ENCODE results near the gene TRIM14. TPM values are rescaled to one million over a fixed set of nuclear protein-coding genes. Genes with fewer than 3 reads are reported as not detected.
"Not testable (repeated sequence)": the region's sequence is repeated elsewhere in the genome, so short reads cannot be mapped to it uniquely, and the experiment has no call there.

TRIM14 gene
- total RNA-seq, 4 donors from 2014 or later: 7.5 to 12.5 (median 10.5) TPM

DNA sequence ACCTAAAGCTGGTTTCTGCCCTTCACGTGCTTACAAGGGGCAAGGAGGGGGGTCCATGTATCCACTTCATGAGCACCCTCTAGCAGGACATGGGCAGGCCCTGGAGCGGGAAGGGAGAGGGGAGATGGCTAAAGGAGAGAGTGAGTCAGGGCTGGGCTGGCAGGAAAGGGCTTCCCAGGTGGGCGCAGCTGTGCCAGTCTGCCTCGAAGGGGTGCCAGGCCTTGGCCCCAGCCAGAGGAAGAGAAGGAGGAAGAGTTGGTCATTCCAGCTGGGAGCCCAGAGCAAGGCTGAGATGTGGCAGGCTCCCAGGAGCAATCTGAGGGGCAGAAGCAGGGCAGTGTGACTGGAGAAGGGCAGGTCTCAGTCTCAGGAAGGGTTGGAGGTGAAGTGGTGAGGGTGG lies 24.7 kb downstream of the TRIM14 start:
- H3K4me1 ChIP-seq: no peaks in the 10 kb centered on the region
- H3K36me3 ChIP-seq: peaks cover 0 to 49% of the 10 kb centered on the region in 2 donors
- TF ChIP-seq CTCF (IDR thresholded peaks at IDR 0.05): no peak
- no peak for TF ChIP-seq EP300 (IDR thresholded peaks at IDR 0.05)
- TF ChIP-seq POLR2A (IDR thresholded peaks at IDR 0.05): no peak
- TF ChIP-seq POLR2AphosphoS5 (IDR thresholded peaks at IDR 0.05): no peak
- 81 to 100% methylated on average over 1 to 2 of the region's 4 CpGs for WGBS, 2 donors (ENCODE audit: low coverage in 1 of 2)
- H3K9me3 ChIP-seq: no peaks in the 10 kb centered on the region
- ATAC-seq: no peak
- no peak overlapping the region for H3K4me3 ChIP-seq
- no peak overlapping the region for H3K27ac ChIP-seq
- H3K27me3 ChIP-seq: peaks cover 16% of the 10 kb centered on the region

DNA sequence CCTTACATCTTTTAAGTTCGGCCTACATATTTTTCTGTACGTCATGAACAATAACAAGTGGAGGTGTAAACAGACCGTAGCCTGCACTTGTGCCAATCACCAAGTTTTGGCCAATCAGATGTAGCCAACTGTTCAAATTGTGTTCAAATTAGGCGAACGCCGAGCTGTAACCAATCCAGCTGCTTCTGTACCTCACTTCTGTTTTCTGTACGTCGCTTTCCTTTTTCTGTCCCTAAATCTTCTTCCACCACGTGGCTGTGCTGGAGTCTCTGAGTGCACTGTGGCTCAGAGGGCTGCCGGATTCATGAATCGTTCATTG lies 26.4 kb downstream of the TRIM14 start:
- Histone ChIP-seq H3K27ac (no peak overlapping the region), H3K4me3 (no peak overlapping the region), H3K9me3 (no peaks in the 10 kb centered on the region), H3K27me3 (peaks cover 16% of the 10 kb centered on the region), H3K36me3 (peaks cover 0 to 31% of the 10 kb centered on the region in 2 donors), H3K4me1 (peaks cover 0 to 6% (median 0%) of the 10 kb centered on the region in 3 donors)
- WGBS, 2 donors (ENCODE audit: low coverage in 1 of 2): 81 to 83% methylated on average over 10 to 11 of the region's 11 CpGs
- no peak for ATAC-seq
- TF ChIP-seq CTCF (IDR thresholded peaks at IDR 0.05): no peak
- TF ChIP-seq EP300 (IDR thresholded peaks at IDR 0.05): no peak
- no peak for TF ChIP-seq POLR2AphosphoS5 (IDR thresholded peaks at IDR 0.05)
- no peak for TF ChIP-seq POLR2A (IDR thresholded peaks at IDR 0.05)

DNA sequence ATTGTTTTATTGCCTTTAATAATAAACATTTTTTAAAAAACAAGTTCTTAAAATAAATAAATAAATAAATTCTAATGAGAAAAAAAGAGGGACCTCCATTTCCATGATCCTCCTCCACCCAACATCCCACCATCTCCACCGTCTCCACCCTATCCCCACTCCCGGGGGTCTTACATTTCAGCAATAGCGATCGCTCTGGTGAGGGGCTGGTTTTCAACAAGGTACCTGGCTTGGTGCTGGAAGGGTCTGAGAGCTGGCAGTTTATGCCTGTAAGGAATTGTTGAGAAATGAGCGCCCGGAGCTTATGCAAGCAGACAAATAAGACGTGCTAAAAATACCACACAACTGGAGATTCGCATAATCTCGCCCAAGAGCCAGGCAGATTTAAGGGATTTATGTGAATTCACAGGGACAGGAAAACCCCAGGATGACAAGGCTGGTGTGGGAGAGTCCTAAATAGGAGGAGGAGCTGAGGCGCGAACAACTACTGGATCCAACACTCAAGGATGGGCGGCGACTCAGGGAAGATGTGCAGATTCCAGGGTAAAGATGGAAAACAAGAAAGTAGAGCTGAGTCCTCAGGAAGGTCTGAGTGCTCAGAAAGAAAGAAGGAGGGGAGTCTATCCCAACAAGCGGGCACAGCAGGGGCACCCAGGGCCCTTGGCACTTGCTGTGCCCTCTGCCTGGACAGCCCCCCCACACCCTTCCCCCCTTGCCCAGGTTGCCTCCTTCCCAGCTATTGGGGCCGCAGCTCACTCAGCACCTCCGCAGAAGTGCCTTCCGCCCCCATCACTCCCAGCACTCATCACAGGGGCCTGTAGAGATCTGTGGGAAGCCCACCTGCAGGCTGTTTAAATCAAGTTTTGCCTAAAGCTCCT lies 27.0 kb downstream of the TRIM14 start:
- TF ChIP-seq POLR2AphosphoS5 (IDR thresholded peaks at IDR 0.05) (no peak), EP300 (IDR thresholded peaks at IDR 0.05) (no peak), CTCF (IDR thresholded peaks at IDR 0.05) (no peak), POLR2A (IDR thresholded peaks at IDR 0.05) (no peak)
- H3K36me3 ChIP-seq: peaks cover 0 to 30% of the 10 kb centered on the region in 2 donors
- no peak for ATAC-seq
- H3K9me3 ChIP-seq: no peaks in the 10 kb centered on the region
- H3K27ac ChIP-seq: no peak overlapping the region
- H3K4me1 ChIP-seq: peaks cover 0 to 10% (median 0%) of the 10 kb centered on the region in 3 donors
- H3K4me3 ChIP-seq: no peak overlapping the region
- H3K27me3 ChIP-seq: peaks cover 16% of the 10 kb centered on the region
- WGBS, 2 donors (ENCODE audit: low coverage in 1 of 2): 46 to 51% methylated on average over 12 to 14 of the region's 17 CpGs

GRCh38 chr9:98090674-98091073 lies 28.3 kb downstream of the TRIM14 start:
- Histone ChIP-seq H3K27me3 (peaks cover 16% of the 10 kb centered on the region), H3K36me3 (peaks cover 0 to 21% of the 10 kb centered on the region in 2 donors)
- not testable (repeated sequence) for H3K9me3 ChIP-seq, H3K27ac ChIP-seq, H3K4me1 ChIP-seq, ATAC-seq, H3K4me3 ChIP-seq
- 92% methylated on average over 2 to 3 of the region's 3 CpGs for WGBS, 2 donors (ENCODE audit: low coverage in 1 of 2)

- TF ChIP-seq EP300 (IDR thresholded peaks at IDR 0.05) (no peak), POLR2A (IDR thresholded peaks at IDR 0.05) (no peak), CTCF (IDR thresholded peaks at IDR 0.05) (no peak), POLR2AphosphoS5 (IDR thresholded peaks at IDR 0.05) (no peak)
- peaks cover 0 to 10% (median 0%) of the 10 kb centered on the region in 3 donors for H3K4me1 ChIP-seq
- peaks cover 6% of the 10 kb centered on the region for H3K27me3 ChIP-seq
- ATAC-seq: peak; percentile 67
- H3K9me3 ChIP-seq: no peaks in the 10 kb centered on the region
- peak overlapping the region in 1 of 2 donors; percentile 48 for H3K4me3 ChIP-seq
- 37 to 68% methylated on average over 4 to 5 of the region's 92 CpGs for WGBS, 2 donors (ENCODE audit: low coverage in 1 of 2)
- peak overlapping the region in 1 of 4 donors; percentile 1 for H3K27ac ChIP-seq
- peaks cover 0 to 24% of the 10 kb centered on the region in 2 donors for H3K36me3 ChIP-seq
Observed at GRCh38 chr9:98087420-98088354, 31.3 kb downstream of the TRIM14 start.

All from gastroesophageal sphincter (tissue), 4 donors.